IPS DF 19.7 (cell line): ENCODE results near the gene ADAM12.
"Not testable (repeated sequence)": the region's sequence is repeated elsewhere in the genome, so short reads cannot be mapped to it uniquely, and the experiment has no call there.

Experiments used
- DNase-seq: peaks from one replicate; pipeline ENCODE4 v3.0.0-alpha.2; 2013; ENCODE audit warnings: low read depth, low spot score

The ADAM12 gene

GRCh38 chr10:125984865-125985495 is 403.3 kb downstream of the ADAM12 start:
- DNase-seq: no peak

GRCh38 chr10:125984346-125984745 is 403.9 kb downstream of the ADAM12 start:
- no peak for DNase-seq

GRCh38 chr10:125983656-125984055 is 404.6 kb downstream of the ADAM12 start:
- DNase-seq: no peak

- DNase-seq: no peak
Observed at GRCh38 chr10:125983161-125983560, 405.1 kb downstream of the ADAM12 start.

GRCh38 chr10:125982260-125982948 is 405.9 kb downstream of the ADAM12 start:
- peak; percentile 30 for DNase-seq

GRCh38 chr10:125980521-125981035 is 407.7 kb downstream of the ADAM12 start:
- no peak for DNase-seq

GRCh38 chr10:125979976-125980375 is 408.3 kb downstream of the ADAM12 start:
- no peak for DNase-seq

- no peak for DNase-seq
Observed at GRCh38 chr10:125976960-125977605, 411.2 kb downstream of the ADAM12 start.

- DNase-seq: not testable (repeated sequence)
Observed at GRCh38 chr10:125970077-125970630, 418.1 kb downstream of the ADAM12 start.

- no peak for DNase-seq
Observed at GRCh38 chr10:125967533-125967932, 420.7 kb downstream of the ADAM12 start.

GRCh38 chr10:125964558-125964957 is 423.7 kb downstream of the ADAM12 start:
- no peak for DNase-seq
